BJ (cell line): ENCODE results near the gene HBEGF. TPM values are rescaled to one million over a fixed set of nuclear protein-coding genes. Genes with fewer than 3 reads are reported as not detected.

Source experiments
- CTCF ChIA-PET: fragments of 350-600 bp; formaldehyde crosslinking; extraction: SDS; loops from one replicate; lab custom pipeline; 2021; ENCODE audit warnings: antibody characterized with exemption, inconsistent platforms; lab: Yijun Ruan, JAX
- POLR2A ChIA-PET: fragments of 300-600 bp; sonication (Branson Sonifier 250); formaldehyde crosslinking; extraction: SDS; loops from one replicate; lab custom pipeline; 2021; ENCODE audit warnings: antibody characterized with exemption; lab: Charles Lee
- DNase-seq: peaks from one replicate; pipeline ENCODE4 v3.0.0-alpha.2; 2011; ENCODE audit warnings: low read depth
- H3K27me3 ChIP-seq: 2 replicates; pipeline ENCODE4 v1.6.0; 2011; ENCODE audit warnings: low read length; ENCODE audit not compliant: control insufficient read depth, insufficient read depth
- H3K36me3 ChIP-seq: 2 replicates; pipeline ENCODE4 v1.5.1; 2011; ENCODE audit warnings: low read length; ENCODE audit not compliant: control insufficient read depth, insufficient read depth
- H3K4me3 ChIP-seq: 2 replicates; pipeline ENCODE4 v1.5.1; 2011; ENCODE audit warnings: low read depth, mild to moderate bottlenecking, control low read depth, low read length
- polyA plus RNA-seq: library from polyadenylated mRNA; depleted of rRNA; stranded (reverse); fragments of >200 nt; gene quantifications from 2 replicates; pipeline ENCODE4 v1.2.3, GENCODE V29; 2011
- TF ChIP-seq, protein P1 (sequence below): IDR thresholded peaks from 2 replicates; pipeline ENCODE4 v1.5.1; 2011; ENCODE audit warnings: low read depth, mild to moderate bottlenecking, control low read depth, inconsistent platforms, low read length, moderate library complexity; ENCODE audit not compliant: insufficient read depth

Gene HBEGF
- polyA plus RNA-seq, 1 experiment = 3.1 TPM

DNA sequence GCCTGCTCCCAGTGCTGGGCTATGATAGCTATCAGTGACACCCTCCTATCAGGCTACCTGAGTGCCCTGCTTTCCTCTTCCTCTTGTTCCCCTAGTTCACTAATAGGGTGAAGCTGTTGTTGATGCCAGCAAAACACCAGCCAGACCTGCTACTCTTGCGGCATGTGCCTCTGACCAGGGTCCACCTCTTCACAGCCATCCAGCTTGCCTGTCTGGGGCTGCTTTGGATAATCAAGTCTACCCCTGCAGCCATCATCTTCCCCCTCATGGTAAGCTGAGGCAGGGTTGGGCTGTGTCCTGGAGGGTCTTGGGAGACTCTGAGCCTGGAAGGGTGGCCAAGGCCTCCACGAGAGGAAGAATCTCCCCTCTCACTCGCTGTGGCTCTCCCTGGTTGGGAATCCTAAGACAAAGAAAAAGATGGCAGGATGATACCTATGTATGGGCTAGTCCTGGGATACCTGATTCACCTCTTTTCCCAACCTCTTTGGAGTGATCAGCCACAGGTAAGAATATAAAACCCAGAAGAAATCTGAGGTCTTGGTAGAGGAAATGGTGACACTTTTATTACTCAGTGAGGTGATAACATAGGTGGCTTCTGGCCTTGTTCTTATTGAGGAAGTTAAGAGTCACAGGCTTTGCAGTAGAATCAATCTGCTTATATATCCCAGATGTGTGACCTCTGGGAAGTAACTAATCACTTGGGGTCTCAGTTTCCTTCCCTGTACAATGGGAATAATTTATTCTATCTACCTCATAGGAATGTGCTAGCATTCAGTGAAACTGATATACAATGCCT lies 25.2 kb upstream of the HBEGF start:
- H3K27me3 ChIP-seq = 0 out of 2 replicates have a peak, but pooled peaks cover 2% of the 10 kb centered on the region
- CTCF ChIA-PET = interaction anchor here (0.6 to 2.6 kb wide), 21 partner anchors 8 to 348 kb away, joined by 3 to 34 read pairs (median 5); partner anchors contain the start of genes HBEGF, SLC4A9 and TMCO6
- no peaks in the 10 kb centered on the region for H3K36me3 ChIP-seq
- TF ChIP-seq, protein P1, sequence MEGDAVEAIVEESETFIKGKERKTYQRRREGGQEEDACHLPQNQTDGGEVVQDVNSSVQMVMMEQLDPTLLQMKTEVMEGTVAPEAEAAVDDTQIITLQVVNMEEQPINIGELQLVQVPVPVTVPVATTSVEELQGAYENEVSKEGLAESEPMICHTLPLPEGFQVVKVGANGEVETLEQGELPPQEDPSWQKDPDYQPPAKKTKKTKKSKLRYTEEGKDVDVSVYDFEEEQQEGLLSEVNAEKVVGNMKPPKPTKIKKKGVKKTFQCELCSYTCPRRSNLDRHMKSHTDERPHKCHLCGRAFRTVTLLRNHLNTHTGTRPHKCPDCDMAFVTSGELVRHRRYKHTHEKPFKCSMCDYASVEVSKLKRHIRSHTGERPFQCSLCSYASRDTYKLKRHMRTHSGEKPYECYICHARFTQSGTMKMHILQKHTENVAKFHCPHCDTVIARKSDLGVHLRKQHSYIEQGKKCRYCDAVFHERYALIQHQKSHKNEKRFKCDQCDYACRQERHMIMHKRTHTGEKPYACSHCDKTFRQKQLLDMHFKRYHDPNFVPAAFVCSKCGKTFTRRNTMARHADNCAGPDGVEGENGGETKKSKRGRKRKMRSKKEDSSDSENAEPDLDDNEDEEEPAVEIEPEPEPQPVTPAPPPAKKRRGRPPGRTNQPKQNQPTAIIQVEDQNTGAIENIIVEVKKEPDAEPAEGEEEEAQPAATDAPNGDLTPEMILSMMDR = no peak
- no peak for DNase-seq
- POLR2A ChIA-PET = no interaction called here
- no peak overlapping the region for H3K4me3 ChIP-seq

- POLR2A ChIA-PET = no interaction called here
- 0 out of 2 replicates have a peak, but pooled peaks cover 2% of the 10 kb centered on the region for H3K27me3 ChIP-seq
- no peak overlapping the region for H3K4me3 ChIP-seq
- TF ChIP-seq, protein P1 = no peak
- CTCF ChIA-PET = interaction anchor here (1.0 to 11.3 kb wide), 7 partner anchors 9 to 355 kb away, joined by 3 to 230 read pairs (median 4); no protein-coding TSS in a partner anchor
- DNase-seq = no peak
- no peaks in the 10 kb centered on the region for H3K36me3 ChIP-seq
These were observed 21.0 kb upstream of the HBEGF start for GRCh38 chr5:140367256-140368013.

DNA sequence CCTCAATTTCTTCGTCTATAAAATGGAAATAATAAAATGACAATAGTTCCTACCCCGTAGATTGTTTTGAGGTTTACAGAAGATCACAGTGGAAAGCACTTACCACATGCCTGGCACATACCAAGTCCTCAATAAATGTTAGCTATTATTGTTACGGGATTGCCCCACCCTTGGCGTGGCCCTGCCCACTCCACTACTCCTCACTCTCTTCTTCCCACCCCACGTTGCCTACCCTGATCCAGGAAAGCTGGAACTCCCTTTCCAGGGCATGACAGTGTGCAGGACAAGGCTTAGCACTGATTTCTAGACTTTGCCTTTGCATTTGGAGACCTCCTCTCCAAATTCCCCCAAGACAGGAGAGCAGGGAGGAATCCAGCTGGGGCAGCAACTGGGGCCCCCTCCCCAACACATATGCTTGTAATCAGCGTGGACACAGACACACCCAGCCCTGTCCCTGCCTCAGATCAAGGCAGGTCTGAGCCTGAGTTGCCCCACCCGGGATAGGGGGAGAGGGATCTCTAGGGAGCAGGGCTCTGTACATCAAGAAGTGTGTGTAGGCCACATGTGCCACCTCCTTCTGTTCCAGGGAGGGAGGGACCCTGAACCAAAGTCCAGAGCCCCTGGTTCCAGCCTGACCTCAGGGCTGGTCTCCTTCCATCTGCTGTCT lies 20.3 kb upstream of the HBEGF start:
- 0 out of 2 replicates have a peak, but pooled peaks cover 2% of the 10 kb centered on the region for H3K27me3 ChIP-seq
- TF ChIP-seq, protein P1 = no peak
- no peak for DNase-seq
- no peaks in the 10 kb centered on the region for H3K36me3 ChIP-seq
- ChIA-PET POLR2A (no interaction called here), CTCF (interaction anchor here (0.7 to 11.3 kb wide), 7 partner anchors 8 to 355 kb away, joined by 3 to 230 read pairs (median 5); partner anchors contain the start of gene EIF4EBP3)
- no peak overlapping the region for H3K4me3 ChIP-seq

GRCh38 chr5:140365941-140366340 lies 19.5 kb upstream of the HBEGF start:
- Histone ChIP-seq H3K36me3 (no peaks in the 10 kb centered on the region), H3K27me3 (0 out of 2 replicates have a peak, but pooled peaks cover 2% of the 10 kb centered on the region), H3K4me3 (no peak overlapping the region)
- DNase-seq = no peak
- ChIA-PET CTCF (interaction anchor here (0.7 to 11.3 kb wide), 6 partner anchors 14 to 356 kb away, joined by 3 to 230 read pairs (median 6); partner anchors contain the start of genes ANKHD1 and EIF4EBP3), POLR2A (no interaction called here)
- TF ChIP-seq, protein P1 = no peak
